ENCODE measurements around the gene MED12L.

The MED12L gene

DNA sequence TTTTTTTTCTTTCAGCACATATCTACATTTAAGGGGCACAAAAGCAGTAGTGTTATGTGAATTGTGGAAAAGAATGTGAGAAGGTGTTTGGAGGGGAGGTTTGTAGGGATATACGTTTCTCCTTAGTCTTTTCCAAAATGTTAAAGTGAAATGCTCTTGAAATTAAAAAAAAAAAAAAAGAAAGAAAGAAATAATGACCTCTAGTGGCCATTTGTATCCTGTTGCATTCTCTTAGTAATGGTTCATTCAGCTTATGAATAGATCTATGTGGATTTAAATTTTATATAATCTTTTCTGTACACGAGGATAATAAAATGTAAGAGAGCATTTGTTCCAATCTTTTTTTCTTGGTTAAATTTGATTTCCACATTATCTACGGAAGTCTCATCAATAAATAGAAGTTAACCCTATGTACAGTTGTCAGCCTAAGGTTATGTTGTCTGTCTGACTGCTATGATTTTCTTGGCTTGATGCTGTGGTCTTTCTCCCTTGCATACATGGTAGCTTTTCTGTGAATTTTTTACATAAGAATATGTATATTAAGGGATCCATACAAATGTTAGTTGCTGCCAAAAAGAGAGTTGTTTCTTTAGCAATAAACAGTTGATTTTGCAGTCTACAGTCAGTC is 242.2 kb downstream of the MED12L start:
- DNase-seq (ENCODE audit: low spot score) = peak; percentile 23

DNA sequence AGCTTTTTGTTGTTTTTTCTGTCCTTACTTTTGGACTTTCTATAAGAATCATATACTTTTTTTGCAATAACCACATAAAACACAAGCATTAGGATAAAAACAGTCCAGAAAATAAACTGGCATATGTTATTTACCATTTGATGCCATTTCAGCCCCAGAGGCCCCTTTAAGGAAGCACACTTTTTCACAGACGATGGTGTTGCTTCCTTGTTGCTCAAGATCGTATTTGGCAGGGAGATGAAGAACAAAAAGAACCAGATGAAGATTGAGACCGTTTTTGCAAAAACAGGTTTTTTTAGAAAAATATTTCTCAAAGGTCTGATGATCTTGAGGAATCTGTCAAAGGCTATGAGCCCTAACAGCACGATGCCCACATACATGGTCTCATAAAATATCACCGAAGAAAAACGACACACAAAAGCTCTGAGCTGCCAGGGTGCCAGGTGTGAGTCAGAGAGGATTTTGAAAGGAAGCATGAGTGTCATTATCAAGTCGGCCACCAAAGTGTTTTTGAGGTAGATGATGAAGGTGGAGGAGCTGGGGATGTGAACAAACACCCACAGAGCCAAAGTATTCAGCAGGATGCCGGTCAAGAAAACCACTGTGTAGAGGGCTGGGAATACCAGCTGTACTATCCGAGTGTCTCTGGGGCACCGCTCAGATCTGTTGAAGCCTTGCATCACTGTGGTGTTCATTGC is 243.0 kb downstream of the MED12L start:
- DNase-seq (ENCODE audit: low spot score) = no peak

DNA sequence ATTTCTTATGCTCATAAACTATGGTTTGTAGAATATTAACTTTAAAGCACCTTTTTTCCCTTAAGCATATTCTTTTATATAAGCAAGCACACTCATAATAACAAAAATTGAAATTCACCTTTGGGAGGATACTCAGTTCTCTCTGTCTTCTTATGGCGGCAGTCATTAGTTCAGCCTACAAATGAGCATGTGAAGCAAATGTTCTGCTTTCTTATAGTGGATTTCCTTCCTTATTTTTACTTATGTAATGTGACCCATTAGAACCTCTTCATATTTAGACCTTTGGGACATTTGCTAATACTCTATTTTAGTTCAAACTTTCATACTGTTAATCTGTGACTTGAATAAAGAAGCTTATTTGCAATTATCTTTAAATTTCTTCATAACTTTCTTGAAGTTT is 243.9 kb downstream of the MED12L start, which contains the start of gene P2RY13:
TSS of gene P2RY13 (minus strand) at position 187 of the 400 bp plus-strand sequence. CDS start at position 166, 21 bp downstream.
- DNase-seq (ENCODE audit: low spot score) = no peak

DNA sequence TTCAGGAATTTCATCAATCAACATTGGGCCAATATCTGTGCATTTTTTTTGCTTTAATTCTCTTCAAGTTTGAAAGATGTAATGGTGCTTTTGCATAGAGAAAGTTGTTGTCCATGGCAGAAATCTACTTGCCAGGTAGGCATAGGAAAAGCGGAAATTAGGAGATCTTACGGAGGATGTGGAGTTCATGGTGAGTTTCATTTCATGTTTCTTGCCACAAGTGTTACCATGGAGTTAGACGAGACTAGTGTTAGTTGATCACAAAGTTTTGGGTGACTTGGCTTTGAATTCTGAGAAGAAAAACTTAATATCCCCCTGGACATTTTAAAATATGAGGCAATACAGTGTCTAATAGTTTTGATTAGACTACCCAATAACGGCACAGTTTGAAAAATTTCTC is 244.9 kb downstream of the MED12L start:
- no peak for DNase-seq (ENCODE audit: low spot score)

DNA sequence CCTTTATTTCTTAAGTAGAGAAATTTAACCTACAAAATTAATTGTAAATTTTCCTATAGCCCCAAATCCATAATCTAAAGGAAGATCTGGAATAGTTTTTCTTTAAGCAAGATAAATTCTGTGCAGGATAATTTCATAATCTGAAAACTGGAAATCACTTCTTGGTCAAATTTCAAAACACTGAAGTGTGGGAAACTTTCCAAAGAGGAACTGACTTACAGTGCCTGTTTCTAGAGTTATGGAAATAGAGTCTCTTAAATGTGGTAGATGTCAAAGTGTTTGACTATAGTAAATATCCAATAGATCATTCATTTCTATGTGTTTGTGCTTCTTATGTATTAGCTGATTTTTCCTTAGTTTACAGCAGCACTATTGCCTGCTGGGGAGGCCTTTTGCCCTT is 245.4 kb downstream of the MED12L start:
- no peak for DNase-seq (ENCODE audit: low spot score)

DNA sequence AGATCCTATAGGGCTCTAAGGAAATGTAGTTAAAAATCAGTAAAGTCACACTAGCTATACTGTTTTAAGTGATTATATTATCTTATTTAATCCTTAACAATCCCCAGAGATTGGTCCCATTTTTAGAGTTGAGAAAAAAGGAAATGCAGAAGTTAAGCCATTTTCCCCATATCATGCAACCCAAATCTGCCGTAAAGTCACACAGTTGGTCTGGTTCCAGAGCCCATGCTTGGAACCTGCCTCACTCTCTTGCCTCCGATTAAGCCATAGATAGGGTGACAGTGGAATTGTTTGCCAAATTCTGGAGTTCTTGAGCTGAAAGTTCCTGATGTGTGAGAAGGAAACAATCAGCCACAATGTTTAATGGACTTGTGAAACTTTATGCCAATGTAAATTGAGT is 246.2 kb downstream of the MED12L start:
- no peak for DNase-seq (ENCODE audit: low spot score)

DNA sequence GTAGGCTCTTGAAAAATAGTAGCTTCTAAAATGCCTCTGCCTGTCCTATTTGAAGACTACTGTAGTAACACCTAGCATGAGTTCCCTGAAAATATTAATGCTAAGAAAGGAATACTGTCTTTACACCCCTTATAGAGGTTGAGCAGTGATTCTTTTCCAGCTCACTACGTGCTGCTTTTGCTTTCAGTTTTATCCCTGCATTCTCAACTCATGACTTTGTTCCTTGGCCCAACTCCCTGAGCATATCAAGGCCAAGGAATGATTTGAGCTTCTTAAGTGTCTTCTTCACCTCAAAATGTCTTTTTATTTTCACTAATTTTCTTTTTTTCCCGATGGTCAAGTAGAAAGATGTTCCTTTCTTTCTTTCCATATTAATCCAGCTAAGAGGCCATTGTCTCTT is 260.4 kb downstream of the MED12L start:
- no peak for DNase-seq (ENCODE audit: low spot score)

DNA sequence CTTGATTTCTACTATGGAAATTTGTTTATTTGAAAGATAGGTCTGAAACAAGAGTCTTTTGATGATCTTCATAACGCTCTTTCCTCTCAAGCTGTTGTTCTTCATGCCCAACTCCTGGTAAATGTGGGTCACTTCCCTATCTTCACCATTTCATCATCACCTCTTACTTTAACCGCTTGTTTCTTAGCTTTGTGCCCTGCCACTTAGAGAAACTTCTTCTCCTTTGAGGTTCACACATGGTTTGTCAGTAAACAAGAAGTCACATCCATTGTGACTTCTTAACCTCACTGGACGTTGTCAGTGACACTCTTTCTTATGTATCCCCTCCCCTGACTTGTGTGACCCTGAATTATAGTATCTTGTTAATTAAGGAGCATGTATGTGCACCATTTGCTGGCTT is 260.8 kb downstream of the MED12L start:
- DNase-seq (ENCODE audit: low spot score) = no peak

DNA sequence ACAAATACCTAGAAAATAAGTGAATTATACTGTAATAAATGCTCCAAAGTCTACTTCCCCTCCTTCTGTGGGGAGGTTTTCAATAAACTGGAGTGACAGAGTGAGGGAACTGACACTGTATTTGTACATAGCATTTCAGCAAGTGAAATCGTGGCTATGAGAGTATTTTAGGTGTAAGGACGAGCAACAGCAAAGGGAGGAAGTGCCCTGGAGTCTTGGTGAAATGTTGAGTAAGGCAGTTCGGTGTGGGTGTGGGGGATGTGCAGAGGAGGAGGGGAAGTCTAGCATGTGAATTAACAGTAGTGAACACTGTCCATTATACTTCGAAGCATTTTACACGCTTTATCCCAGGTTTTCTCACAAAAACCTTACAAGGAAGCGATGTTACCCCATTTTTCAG is 262.0 kb downstream of the MED12L start:
- DNase-seq (ENCODE audit: low spot score) = no peak

DNA sequence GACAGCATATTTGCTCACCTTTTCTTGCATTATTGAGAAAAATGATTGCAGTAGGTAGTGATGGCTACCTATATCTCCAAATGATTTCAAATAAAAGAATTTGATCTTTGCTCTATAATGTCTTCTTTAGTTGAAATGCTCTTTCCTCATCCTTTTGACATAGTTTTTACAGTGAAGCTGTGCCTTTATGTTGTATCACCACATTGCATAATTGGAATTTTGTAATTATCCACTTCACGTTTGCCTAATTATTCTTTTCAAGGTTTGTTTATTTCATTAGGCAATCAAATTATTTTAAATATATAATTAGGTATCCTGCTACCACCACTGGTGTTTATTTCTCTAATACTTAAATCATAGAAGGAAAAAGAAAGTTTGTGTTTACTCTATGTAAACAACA is 265.2 kb downstream of the MED12L start:
- DNase-seq (ENCODE audit: low spot score) = no peak

DNA sequence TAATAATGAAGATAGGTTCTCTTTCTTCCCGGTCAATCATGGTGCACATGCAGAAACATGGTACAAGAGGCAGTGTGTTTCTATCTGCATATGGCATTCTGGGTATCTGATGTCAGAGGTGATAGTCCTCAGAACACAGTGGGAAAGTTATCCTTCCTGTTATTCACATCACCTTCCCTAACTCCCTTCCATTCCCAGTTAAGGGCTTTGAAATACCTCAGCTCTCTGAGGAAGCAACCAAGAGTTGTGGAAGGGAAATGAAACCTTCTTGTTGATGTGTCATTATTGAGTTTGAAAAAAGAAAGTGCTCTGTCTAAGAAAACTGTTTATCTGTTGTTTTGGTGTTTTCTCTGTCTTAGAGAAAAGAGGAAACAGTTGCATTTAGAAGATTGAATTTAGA is 265.8 kb downstream of the MED12L start:
- no peak for DNase-seq (ENCODE audit: low spot score)

DNA sequence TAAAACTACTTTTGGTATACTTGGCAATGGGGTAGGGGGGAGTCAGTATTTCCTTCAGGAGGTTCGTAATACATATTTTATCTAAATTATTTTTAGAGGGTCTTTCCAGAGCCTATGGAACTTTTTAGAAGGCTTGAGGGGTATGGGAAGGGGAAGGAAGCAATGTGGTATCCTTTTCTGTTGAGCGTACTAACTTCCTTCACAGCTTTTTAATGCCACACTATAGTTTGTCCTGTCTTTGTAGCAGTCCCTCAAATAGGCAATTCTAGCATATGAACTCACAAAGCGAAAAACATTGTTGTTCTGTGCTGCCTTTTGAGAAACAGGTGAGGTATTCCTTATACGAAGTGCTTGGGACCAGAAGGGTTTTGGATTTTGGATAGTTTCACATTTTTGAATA is 266.2 kb downstream of the MED12L start:
- no peak for DNase-seq (ENCODE audit: low spot score)

DNA sequence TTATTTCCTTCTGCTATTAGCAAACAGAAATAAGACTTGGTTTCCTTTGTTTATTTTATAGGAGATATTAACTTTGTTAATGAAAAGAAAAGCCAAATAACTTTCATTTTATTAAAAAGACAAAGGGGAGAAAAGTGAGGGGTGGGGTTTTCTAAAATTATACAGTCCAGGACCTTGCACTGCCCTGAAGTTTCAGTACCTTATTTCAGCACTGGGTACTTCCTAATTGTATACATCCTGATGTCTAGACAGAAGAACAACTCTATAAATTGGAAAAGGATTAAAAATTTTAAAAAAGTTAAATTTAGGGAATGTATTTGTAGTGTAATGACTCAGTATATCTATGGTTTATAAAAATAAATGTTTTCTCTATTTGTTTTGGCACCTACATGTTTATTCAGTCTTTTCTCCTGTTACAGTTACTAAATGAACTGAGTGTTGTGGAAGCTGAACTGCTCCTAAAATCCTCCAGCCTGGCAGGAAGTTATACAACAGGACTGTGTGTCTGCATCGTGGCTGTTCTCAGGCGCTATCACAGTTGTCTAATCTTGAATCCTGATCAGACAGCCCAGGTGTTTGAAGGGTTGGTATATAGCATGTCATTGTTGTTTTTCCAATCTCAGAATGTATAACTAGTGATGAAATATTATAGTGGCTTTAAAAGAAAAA is 271.5 kb downstream of the MED12L start:
- DNase-seq (ENCODE audit: low spot score) = no peak

DNA sequence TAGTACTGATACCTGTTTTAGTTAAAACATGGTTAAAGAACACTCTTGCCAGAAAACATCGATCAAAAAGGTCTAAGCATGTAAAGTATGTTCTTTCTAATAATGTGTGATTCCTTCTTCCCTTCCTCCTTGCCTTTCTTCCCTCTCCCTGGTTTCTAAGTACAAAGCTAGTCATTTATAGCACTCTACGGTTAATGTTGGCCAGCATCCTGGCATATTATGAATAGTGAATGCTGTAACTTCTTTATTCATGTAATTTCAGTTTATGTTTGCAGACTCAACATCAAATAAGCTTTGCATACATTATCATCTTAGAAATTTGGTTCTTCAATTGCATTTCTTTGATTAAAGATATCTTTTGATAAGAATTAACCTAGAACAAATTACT is 272.0 kb downstream of the MED12L start:
- no peak for DNase-seq (ENCODE audit: low spot score)

DNA sequence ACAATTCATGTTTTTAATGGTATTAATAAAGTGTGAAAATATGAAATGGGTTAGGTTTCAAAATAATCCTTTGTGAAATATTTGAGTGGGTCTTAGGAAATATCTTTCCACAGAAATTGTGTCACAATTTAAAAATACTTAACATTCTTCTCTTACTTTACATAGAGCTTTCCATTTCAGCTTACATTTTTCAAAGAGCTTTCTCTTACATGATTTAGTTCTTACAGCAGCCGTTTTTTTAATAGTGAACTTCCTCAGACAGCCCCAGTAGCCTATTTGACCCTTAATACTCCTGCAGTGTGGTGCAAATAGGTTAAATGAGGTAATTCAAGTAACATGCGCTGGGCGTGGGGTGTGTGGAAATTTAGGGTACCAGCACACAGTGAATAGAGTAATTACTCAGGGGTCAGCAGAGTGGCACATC is 277.3 kb downstream of the MED12L start:
- DNase-seq (ENCODE audit: low spot score) = no peak

DNA sequence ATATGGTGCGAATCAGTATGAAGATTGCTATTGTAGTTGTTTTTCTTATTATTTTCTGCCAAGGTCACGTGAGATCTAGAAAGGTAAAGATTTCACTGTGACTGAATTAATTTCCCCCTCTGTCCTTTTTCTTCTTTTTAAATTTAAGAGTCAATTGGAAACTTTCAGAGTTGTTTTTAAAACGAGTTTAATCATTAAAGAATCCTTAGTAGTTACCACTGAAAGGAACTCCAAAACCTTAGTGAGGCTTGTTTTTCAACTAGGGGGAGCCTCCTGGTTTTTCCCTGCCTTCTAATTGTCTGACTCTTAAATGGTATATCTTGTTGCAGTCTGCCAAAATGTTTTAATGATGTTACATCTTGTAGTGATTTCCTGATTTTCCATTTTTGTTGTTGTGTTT is 281.5 kb downstream of the MED12L start:
- no peak for DNase-seq (ENCODE audit: low spot score)

DNA sequence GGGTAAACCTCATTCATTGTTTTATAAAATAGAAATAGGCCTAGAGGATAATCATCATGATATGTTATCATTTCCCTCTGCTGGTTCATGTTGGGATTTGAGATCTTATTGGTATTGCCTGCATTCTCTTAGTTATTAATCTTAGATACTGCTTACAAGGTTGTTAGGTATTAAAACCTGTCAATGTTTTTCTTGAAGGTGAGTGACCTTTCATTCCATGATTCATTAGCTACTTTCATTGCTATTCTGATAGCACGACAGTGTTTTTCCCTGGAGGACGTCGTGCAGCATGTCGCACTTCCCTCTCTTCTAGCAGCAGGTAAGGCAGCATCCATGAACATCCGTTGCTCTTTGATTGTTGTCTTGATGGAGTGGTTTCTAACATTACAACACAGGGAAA is 282.0 kb downstream of the MED12L start:
- DNase-seq (ENCODE audit: low spot score) = no peak

DNA sequence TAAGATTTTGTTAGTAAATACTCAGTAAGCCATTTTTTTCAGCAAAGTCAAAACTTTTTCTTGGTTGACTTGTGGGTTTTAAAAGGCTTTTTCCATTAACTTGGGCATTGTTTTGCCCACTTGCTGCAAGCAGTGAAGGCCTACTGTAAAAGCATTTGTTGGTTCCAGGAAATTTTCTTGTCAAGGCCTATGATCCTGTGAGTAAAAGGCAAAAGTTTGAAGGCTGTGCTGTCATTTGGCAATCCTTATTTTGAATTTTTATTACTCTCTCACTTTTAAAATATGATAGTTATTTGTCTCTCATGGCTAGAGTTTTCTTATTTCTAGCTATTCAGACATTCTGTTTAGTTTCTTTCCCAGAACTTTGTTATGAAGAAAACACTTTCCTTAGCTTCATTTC is 286.1 kb downstream of the MED12L start:
- DNase-seq (ENCODE audit: low spot score) = no peak

DNA sequence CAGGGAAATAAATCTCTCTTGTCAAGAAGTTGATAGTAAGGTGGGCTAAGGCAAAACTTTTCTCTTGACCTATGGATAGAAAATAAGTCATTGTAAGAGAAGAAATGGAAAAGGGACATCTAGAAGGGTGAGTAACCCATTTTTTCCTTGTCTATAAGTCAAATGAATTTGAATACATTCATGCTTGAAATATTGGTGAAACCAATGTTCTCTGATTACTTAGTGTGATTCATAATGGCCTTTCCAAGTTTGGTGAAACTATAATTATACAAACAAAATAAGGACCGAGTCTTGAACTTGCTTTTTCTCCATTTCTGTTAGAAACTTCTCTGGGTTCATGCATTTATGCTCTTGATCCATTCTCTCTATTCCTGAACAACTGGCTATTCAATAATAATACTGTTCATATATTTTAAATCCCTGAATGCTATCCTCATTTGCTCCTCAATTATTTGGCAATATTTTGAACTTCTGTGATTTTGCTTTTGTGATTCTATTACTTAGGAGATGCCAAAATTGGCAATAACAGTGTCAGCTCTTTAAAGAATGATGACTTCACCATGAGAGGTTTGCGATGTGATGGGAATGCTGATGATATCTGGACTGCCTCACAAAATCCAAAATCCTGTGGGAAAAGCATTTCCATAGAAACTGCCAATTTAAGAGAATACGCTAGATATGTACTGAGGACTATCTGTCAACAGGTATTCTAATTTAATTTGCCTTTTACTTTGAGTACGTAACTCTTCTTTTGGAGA is 286.8 kb downstream of the MED12L start:
- no peak for DNase-seq (ENCODE audit: low spot score)

DNA sequence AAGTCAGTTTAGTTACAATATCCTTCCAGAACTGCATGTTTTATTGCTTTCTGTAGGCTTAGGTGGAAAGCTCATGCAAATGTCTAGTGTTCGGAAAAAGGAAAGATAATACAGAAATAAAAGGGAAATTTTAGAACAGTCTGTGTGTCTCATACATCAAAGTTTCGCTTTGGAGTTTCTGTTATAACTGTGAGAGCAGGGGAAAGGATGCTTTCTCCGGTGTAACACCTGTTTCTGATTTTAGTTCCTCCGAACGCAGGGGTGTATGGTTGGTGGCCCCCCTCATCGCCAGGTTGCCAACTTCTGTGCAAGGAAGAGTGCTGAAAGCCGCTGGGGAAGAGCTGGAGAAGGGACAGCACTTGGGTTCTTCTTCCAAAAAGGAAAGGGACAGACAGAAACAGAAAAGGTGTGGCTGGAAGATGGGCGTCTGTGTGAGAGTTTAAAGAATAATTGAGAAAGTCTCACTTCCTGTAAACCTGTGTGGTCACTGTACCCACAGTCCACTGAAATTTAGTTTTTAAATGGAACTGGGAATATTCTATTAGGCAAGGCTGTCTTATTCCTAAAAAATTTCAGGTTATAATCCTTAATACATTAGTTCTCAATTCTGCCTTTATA is 292.4 kb downstream of the MED12L start:
- no peak for DNase-seq (ENCODE audit: low spot score)

DNA sequence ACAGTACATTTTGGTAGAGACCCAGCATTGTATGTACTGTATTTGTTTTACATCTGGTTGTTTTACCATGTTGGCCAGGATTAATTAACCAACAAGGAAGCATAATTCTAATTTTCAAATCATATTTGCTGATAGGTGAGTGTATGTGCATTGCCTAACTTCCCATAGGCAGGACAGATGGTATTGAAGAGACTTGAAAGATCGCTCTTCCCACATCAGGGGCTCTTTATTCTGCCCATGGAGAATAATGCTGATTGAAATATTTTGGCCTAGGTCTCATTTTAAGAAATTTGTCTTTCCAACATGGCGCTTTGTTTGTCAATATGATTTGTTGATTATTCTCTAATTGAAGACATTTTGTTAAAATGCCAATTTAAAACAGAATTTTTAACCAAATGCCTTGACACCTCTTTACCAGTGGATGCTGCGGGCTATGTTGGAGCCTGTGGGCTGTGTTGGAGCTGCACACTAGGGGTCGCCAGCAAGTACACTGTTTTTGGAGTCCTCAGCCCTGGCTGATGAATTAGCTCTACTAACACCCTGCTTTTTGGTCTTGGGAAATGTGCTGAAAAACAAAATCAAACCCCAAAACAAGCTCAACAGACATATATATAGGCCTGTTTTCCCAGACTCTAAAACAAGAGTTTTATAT is 293.7 kb downstream of the MED12L start:
- peak; percentile 41 for DNase-seq (ENCODE audit: low spot score)

DNA sequence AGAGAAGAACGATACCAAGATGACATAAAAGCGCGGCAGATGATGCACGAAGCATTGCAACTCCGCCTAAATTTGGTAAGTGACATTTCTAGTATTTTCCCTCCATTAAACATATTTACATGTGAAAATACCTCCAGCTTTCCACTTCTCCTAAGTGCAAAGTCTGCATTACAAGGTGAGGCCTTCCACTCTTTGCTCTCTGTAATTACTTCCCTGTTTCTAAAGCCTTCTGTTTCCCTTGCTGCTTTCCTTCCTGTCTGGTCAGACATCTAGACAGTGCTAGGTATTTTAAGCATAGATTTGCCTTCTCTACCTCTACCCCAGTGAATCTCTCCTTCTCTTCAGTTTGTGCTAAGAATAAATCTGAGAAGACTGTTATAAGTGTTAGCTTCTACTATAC is 297.2 kb downstream of the MED12L start:
- DNase-seq (ENCODE audit: low spot score) = no peak
